Measurements from ENCODE around the gene NSD2.

DNA sequence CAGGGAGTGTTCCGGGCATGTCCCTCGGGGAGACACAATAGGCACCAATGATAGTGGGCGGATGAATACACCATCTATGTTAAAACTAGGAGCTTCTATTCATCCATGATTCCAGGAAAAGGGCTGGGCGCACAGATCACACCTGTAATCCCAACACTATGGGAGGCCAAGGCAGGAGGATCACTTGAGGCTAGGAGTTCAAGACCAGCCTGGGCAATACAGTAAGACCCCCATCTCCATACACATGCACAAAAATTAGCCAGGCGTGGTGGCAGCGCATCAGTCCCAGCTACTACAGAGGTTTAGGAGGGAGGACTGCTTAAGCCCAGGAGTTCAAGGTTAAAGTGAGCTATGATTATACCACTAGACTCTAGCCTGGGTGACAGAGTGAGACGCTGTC lies 135.2 kb downstream of the NSD2 start:
- TF ChIP-seq, protein P1, sequence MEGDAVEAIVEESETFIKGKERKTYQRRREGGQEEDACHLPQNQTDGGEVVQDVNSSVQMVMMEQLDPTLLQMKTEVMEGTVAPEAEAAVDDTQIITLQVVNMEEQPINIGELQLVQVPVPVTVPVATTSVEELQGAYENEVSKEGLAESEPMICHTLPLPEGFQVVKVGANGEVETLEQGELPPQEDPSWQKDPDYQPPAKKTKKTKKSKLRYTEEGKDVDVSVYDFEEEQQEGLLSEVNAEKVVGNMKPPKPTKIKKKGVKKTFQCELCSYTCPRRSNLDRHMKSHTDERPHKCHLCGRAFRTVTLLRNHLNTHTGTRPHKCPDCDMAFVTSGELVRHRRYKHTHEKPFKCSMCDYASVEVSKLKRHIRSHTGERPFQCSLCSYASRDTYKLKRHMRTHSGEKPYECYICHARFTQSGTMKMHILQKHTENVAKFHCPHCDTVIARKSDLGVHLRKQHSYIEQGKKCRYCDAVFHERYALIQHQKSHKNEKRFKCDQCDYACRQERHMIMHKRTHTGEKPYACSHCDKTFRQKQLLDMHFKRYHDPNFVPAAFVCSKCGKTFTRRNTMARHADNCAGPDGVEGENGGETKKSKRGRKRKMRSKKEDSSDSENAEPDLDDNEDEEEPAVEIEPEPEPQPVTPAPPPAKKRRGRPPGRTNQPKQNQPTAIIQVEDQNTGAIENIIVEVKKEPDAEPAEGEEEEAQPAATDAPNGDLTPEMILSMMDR (IDR thresholded peaks at IDR 0.05; ENCODE audit: poor library complexity), result no peak
- TF ChIP-seq EZH2 (IDR thresholded peaks at IDR 0.05; ENCODE audit: borderline replicate concordance) (no peak), EZH2phosphoT487 (IDR thresholded peaks at IDR 0.05; ENCODE audit: low read depth, severe bottlenecking, unreplicated experiment) (no peak)
